ENCODE measurements around the gene GASK1B.

- TF ChIP-seq, protein P1, sequence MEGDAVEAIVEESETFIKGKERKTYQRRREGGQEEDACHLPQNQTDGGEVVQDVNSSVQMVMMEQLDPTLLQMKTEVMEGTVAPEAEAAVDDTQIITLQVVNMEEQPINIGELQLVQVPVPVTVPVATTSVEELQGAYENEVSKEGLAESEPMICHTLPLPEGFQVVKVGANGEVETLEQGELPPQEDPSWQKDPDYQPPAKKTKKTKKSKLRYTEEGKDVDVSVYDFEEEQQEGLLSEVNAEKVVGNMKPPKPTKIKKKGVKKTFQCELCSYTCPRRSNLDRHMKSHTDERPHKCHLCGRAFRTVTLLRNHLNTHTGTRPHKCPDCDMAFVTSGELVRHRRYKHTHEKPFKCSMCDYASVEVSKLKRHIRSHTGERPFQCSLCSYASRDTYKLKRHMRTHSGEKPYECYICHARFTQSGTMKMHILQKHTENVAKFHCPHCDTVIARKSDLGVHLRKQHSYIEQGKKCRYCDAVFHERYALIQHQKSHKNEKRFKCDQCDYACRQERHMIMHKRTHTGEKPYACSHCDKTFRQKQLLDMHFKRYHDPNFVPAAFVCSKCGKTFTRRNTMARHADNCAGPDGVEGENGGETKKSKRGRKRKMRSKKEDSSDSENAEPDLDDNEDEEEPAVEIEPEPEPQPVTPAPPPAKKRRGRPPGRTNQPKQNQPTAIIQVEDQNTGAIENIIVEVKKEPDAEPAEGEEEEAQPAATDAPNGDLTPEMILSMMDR (IDR thresholded peaks at IDR 0.05): no peak
- no peak for TF ChIP-seq POLR2A (IDR thresholded peaks at IDR 0.05)
Observed at GRCh38 chr4:158159054-158159717, 13.6 kb downstream of the GASK1B start.

Measured in testis (tissue), 2 donors.